Small intestine (tissue), 7 donors: ENCODE results near the gene NFIB. TPM values are rescaled to one million over a fixed set of nuclear protein-coding genes. Genes with fewer than 3 reads are reported as not detected.
A peak's percentile ranks its signal among the peaks of the same experiment; 100 is the strongest.

Source experiments
- DNase-seq, 2 donors: peaks; one replicate each; pipeline versions ENCODE4 v3.0.0 to v3.0.0-alpha.2; 2013
- FAIRE-seq: peaks from 2 replicates; lab custom pipeline; 2012; peaks lifted over from hg19 to GRCh38; lab: Jason Lieb, UNC
- H3K27ac ChIP-seq, 3 donors: one replicate each; pipeline ENCODE4 v1.5.1; 2013; ENCODE audit warnings: low read length in 2 of 3, mild to moderate bottlenecking in 2 of 3, control low read depth in 1 of 3, inconsistent platforms in 1 of 3, low read depth in 1 of 3, moderate library complexity in 1 of 3
- H3K27me3 ChIP-seq, 3 donors: one replicate each; pipeline ENCODE4 v1.6.1; 2013; ENCODE audit warnings: low read length in 3 of 3, inconsistent platforms in 1 of 3; ENCODE audit not compliant: control insufficient read depth in 3 of 3, insufficient read depth in 3 of 3
- H3K36me3 ChIP-seq, 3 donors: one replicate each; pipeline ENCODE4 v1.6.1; 2013; ENCODE audit warnings: low read length in 3 of 3, inconsistent platforms in 1 of 3, low read depth in 1 of 3, mild to moderate bottlenecking in 1 of 3, moderate library complexity in 1 of 3; ENCODE audit not compliant: control insufficient read depth in 3 of 3, insufficient read depth in 2 of 3
- H3K4me1 ChIP-seq, 3 donors: one replicate each; pipeline ENCODE4 v1.6.1; 2013; ENCODE audit warnings: low read length in 2 of 3, inconsistent platforms in 1 of 3, low read depth in 1 of 3, mild to moderate bottlenecking in 1 of 3, moderate library complexity in 1 of 3; ENCODE audit not compliant: control insufficient read depth in 3 of 3, insufficient read depth in 2 of 3
- H3K4me3 ChIP-seq, 3 donors: one replicate each; pipeline ENCODE4 v1.5.1; 2013; ENCODE audit warnings: low read length in 3 of 3, control low read depth in 1 of 3, inconsistent platforms in 1 of 3, low read depth in 1 of 3, mild to moderate bottlenecking in 1 of 3, moderate library complexity in 1 of 3
- H3K9me3 ChIP-seq, 2 donors: one replicate each; pipeline ENCODE4 v1.6.1; 2013; ENCODE audit warnings: low read depth in 1 of 2, low read length in 1 of 2; ENCODE audit not compliant: control insufficient read depth in 2 of 2, insufficient read depth in 1 of 2
- WGBS, 3 donors: extraction: QIAGEN DNeasy Blood & Tissue Kit; methylation state at CpG; one replicate each; pipeline ENCODE4 v1.1.7; 2013; 5-methylcytosine and 5-hydroxymethylcytosine counted together
- polyA plus RNA-seq, 4 donors: library from polyadenylated mRNA; stranded (reverse) in 3 of 4; unstranded in 1 of 4; fragments of 200-250 nt in 3 of 4; fragments of 120-200 nt in 1 of 4; gene quantifications; one replicate each; pipeline versions ENCODE4 v1.2.1 to v1.2.3, GENCODE V29; 2013
- donor health status: healthy with polysubstance abuse.
- donor health status: control.
- donor health status: control.
- donor health status: Bipolar disorder and iron deficiency.
- donor health status: healthy.

The NFIB gene
- polyA plus RNA-seq, 4 donors, result 5.1 to 15.9 (median 9.5) TPM

- Histone ChIP-seq H3K27me3 (peaks cover 0 to 17% (median 2%) of the 10 kb centered on the region in 3 donors), H3K4me1 (peaks cover 0 to 3% (median 2%) of the 10 kb centered on the region in 3 donors), H3K9me3 (no peaks in the 10 kb centered on the region), H3K4me3 (peak overlapping the region in 1 of 3 donors; percentile 35), H3K36me3 (peaks cover 0 to 5% (median 1%) of the 10 kb centered on the region in 3 donors), H3K27ac (peak overlapping the region in 2 of 3 donors; percentile 32 to 60)
- FAIRE-seq, result no peak
- WGBS, 3 donors, result 0 to 12% (median 6%) methylated on average over 2 of the region's 2 CpGs
- peak in 1 of 2 donors; percentile 48 for DNase-seq
These were observed 4.5 kb downstream of the NFIB start for GRCh38 chr9:14309403-14309802.

- Histone ChIP-seq H3K9me3 (no peaks in the 10 kb centered on the region), H3K36me3 (peaks cover 0 to 5% (median 3%) of the 10 kb centered on the region in 3 donors), H3K4me1 (peaks cover 0 to 3% (median 2%) of the 10 kb centered on the region in 3 donors), H3K27ac (peak overlapping the region in 1 of 3 donors; percentile 50), H3K27me3 (peaks cover 0 to 15% (median 2%) of the 10 kb centered on the region in 3 donors), H3K4me3 (peak overlapping the region in 1 of 3 donors; percentile 19)
- FAIRE-seq, result no peak
- 11 to 44% (median 29%) methylated on average over 6 of the region's 6 CpGs for WGBS, 3 donors
- DNase-seq, result peak in 1 of 2 donors; percentile 43
These were observed 5.1 kb downstream of the NFIB start for GRCh38 chr9:14308853-14309145.

- peaks cover 0 to 8% (median 5%) of the 10 kb centered on the region in 3 donors for H3K36me3 ChIP-seq
- WGBS, 3 donors, result 10 to 55% (median 34%) methylated on average over 9 of the region's 9 CpGs
- H3K27ac ChIP-seq, result peak overlapping the region in 2 of 3 donors; percentile 50 to 73
- H3K27me3 ChIP-seq, result peaks cover 0 to 9% (median 2%) of the 10 kb centered on the region in 3 donors
- H3K4me1 ChIP-seq, result peaks cover 2 to 3% (median 3%) of the 10 kb centered on the region in 3 donors
- FAIRE-seq (no peak), DNase-seq (peak; percentile 55 to 82)
- peak overlapping the region in 2 of 3 donors; percentile 15 to 19 for H3K4me3 ChIP-seq
- H3K9me3 ChIP-seq, result no peaks in the 10 kb centered on the region
These were observed 5.7 kb downstream of the NFIB start for GRCh38 chr9:14307989-14308852.

DNA sequence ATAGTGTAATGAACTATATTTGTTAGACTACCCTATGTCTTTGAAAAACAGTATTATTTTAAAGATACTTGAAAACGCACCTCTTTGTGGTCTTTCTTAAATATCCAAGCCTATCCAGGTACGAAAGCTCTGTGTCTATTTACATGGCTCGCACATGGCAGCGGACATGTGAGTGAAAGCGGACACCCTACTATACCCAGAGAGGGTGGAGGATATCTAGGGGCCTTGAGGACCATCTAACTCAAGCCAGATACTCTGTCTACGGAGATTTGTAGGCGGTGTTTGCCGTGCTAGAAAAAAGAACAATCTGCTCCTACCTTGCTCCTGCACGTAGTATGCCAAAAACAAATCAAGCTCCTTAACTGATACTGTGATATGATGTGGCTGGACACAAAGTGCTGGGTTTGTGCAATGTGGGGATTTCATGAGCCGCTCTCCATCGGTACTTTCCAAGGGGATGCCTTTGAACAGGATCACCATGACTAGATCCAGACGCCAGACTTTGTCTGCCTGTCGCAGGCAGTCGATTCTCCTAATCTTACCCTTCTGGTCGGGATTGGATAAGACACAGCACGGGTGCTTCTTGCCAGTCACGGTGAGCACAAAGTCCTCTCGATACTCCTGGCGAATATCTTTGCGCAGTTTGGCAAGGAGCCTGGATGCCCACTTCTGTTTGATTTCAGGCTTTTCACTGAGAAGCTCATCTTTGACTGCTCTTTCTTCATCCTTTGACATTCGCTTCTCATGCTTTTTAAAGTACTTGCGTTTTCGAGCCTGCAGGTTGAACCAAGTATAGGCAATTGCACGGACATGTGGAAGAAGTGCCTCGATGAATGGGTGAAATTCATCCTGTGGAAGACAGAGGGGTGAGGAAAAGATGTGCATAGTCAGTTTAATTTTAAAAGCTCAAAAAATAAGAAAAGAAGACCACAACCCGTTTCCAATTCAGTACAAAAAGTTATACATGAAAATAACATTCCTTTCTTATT, 7.0 kb downstream of the NFIB start:
- no peak overlapping the region for H3K27ac ChIP-seq
- FAIRE-seq (no peak), DNase-seq (peak in 1 of 2 donors; percentile 68)
- H3K4me3 ChIP-seq, result no peak overlapping the region
- peaks cover 5 to 6% (median 6%) of the 10 kb centered on the region in 3 donors for H3K4me1 ChIP-seq
- peaks cover 0 to 8% (median 5%) of the 10 kb centered on the region in 3 donors for H3K36me3 ChIP-seq
- no peaks in the 10 kb centered on the region for H3K9me3 ChIP-seq
- WGBS, 3 donors, result 49 to 88% (median 57%) methylated on average over 26 of the region's 26 CpGs
- no peaks in the 10 kb centered on the region for H3K27me3 ChIP-seq

- no peaks in the 10 kb centered on the region for H3K9me3 ChIP-seq
- peaks cover 5 to 12% (median 8%) of the 10 kb centered on the region in 3 donors for H3K4me1 ChIP-seq
- peak; percentile 19 for FAIRE-seq
- whole genome bisulfite sequencing, 3 donors, result 69 to 87% (median 70%) methylated on average over 6 of the region's 6 CpGs
- DNase-seq, result no peak
- peaks cover 0 to 8% (median 5%) of the 10 kb centered on the region in 3 donors for H3K36me3 ChIP-seq
- H3K4me3 ChIP-seq, result no peak overlapping the region
- no peak overlapping the region for H3K27ac ChIP-seq
- no peaks in the 10 kb centered on the region for H3K27me3 ChIP-seq
These were observed 7.8 kb downstream of the NFIB start for GRCh38 chr9:14306188-14306587.

- Histone ChIP-seq H3K9me3 (no peaks in the 10 kb centered on the region), H3K4me1 (peaks cover 5 to 17% (median 9%) of the 10 kb centered on the region in 3 donors), H3K27ac (no peak overlapping the region), H3K27me3 (no peaks in the 10 kb centered on the region), H3K36me3 (peaks cover 0 to 8% (median 5%) of the 10 kb centered on the region in 3 donors), H3K4me3 (no peak overlapping the region)
- WGBS, 3 donors, result 84 to 95% (median 84%) methylated on average over 3 of the region's 3 CpGs
- no peak for DNase-seq
- no peak for FAIRE-seq
These were observed 9.7 kb downstream of the NFIB start for GRCh38 chr9:14304259-14304658.

DNA sequence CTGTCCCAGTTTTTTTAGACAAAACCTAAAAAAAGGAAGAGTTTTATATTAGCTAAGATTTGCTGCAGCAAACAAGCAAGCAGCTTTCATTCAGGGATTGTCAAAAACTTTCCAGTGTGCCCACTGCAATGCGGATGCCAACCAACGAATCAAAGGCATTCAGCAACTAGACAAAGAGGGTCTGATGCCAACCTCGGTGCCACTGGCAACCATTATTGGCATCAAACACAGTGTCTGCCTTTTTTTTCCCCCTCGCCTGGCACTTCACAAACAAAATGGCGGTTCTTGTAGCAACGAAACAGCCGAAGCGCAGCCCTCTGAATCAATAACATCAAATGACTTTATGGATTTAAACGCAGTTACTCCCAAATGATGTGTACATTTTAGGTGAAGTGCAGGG, 10.4 kb downstream of the NFIB start:
- DNase-seq, result no peak

DNA sequence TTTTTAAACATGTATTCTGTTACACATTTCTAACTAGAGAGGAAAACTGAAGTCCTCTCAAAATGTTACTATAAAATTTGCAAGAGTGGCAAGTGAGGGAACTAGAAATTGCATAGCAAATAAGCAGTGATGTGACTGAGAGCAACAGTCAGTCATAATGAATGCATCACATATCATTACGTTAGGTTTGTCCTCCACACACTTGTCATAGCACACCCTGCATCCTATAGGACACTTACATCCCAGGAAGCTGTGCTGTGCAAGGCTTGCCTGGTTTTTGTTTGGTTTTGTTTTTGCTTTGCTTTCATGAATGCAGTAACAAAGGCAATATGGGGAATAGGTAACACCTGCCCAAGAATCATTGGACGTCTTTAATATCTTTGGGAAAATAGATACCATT, 10.8 kb downstream of the NFIB start:
- no peak for FAIRE-seq
- Histone ChIP-seq H3K27me3 (no peaks in the 10 kb centered on the region), H3K36me3 (peaks cover 0 to 8% (median 5%) of the 10 kb centered on the region in 3 donors), H3K4me3 (no peak overlapping the region), H3K27ac (no peak overlapping the region), H3K4me1 (peaks cover 7 to 17% (median 8%) of the 10 kb centered on the region in 3 donors), H3K9me3 (no peaks in the 10 kb centered on the region)
- DNase-seq, result no peak
- 28 to 72% (median 59%) methylated on average over 2 of the region's 2 CpGs for WGBS, 3 donors

More for the DNA sequence above, 10.4 kb downstream of the NFIB start:
- H3K36me3 ChIP-seq, result peaks cover 0 to 8% (median 5%) of the 10 kb centered on the region in 3 donors
- H3K4me3 ChIP-seq, result no peak overlapping the region
- no peak overlapping the region for H3K27ac ChIP-seq
- no peak for FAIRE-seq
- H3K4me1 ChIP-seq, result peaks cover 7 to 17% (median 8%) of the 10 kb centered on the region in 3 donors
- no peaks in the 10 kb centered on the region for H3K27me3 ChIP-seq
- H3K9me3 ChIP-seq, result no peaks in the 10 kb centered on the region
- WGBS, 3 donors, result 88 to 90% (median 89%) methylated on average over 9 of the region's 9 CpGs
